ENCODE results near the gene ZNF581. TPM values are rescaled to one million over a fixed set of nuclear protein-coding genes. Genes with fewer than 3 reads are reported as not detected.

The ZNF581 gene
- total and polyA plus RNA-seq, 7 donors, result 10.2 to 18.6 (median 14.5) TPM

DNA sequence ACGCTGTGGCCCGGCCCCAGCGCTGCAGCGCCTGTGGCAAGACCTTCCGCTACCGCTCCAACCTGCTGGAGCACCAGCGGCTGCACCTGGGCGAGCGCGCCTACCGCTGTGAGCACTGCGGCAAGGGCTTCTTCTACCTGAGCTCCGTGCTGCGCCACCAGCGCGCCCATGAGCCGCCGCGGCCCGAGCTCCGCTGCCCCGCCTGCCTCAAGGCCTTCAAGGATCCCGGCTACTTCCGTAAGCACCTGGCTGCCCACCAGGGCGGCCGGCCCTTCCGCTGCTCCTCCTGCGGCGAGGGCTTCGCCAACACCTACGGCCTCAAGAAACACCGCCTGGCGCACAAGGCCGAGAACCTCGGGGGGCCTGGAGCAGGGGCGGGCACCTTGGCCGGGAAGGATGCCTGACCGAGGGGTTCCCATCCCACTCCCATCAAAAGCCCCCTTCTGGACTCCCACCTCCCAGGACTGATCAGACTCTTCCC, 27.0 kb upstream of the ZNF581 start:
- H3K9me3 ChIP-seq, result no peaks in the 10 kb centered on the region
- H3K36me3 ChIP-seq (ENCODE audit: insufficient read depth in 1 of 2, low read depth in 1 of 2), result peaks cover 7 to 41% of the 10 kb centered on the region in 2 donors
- no peak for ATAC-seq
- H3K27me3 ChIP-seq (ENCODE audit: insufficient read depth in 3 of 3, low read length in 2 of 3), result no peaks in the 10 kb centered on the region
- no peak overlapping the region for H3K4me3 ChIP-seq
- intact Hi-C loops (cut with DNase I), result no loop called here
- TF ChIP-seq, protein P1, sequence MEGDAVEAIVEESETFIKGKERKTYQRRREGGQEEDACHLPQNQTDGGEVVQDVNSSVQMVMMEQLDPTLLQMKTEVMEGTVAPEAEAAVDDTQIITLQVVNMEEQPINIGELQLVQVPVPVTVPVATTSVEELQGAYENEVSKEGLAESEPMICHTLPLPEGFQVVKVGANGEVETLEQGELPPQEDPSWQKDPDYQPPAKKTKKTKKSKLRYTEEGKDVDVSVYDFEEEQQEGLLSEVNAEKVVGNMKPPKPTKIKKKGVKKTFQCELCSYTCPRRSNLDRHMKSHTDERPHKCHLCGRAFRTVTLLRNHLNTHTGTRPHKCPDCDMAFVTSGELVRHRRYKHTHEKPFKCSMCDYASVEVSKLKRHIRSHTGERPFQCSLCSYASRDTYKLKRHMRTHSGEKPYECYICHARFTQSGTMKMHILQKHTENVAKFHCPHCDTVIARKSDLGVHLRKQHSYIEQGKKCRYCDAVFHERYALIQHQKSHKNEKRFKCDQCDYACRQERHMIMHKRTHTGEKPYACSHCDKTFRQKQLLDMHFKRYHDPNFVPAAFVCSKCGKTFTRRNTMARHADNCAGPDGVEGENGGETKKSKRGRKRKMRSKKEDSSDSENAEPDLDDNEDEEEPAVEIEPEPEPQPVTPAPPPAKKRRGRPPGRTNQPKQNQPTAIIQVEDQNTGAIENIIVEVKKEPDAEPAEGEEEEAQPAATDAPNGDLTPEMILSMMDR (IDR thresholded peaks at IDR 0.05), result no peak
- H3K4me1 ChIP-seq, result peaks cover 30% of the 10 kb centered on the region
- H3K27ac ChIP-seq, result no peak overlapping the region
- DNase-seq, result no peak
- WGBS, 3 donors, result 97 to 98% (median 97%) methylated on average over 37 to 38 of the region's 38 CpGs

GRCh38 chr19:55617426-55617825, 26.0 kb upstream of the ZNF581 start:
- DNase-seq (no peak), ATAC-seq (no peak)
- Histone ChIP-seq H3K27me3 (ENCODE audit: insufficient read depth in 3 of 3, low read length in 2 of 3) (no peaks in the 10 kb centered on the region), H3K27ac (peak overlapping the region; percentile 24), H3K9me3 (no peaks in the 10 kb centered on the region), H3K4me3 (no peak overlapping the region), H3K4me1 (peaks cover 22% of the 10 kb centered on the region), H3K36me3 (ENCODE audit: insufficient read depth in 1 of 2, low read depth in 1 of 2) (peaks cover 11 to 48% of the 10 kb centered on the region in 2 donors)
- 72 to 83% (median 82%) methylated on average over 8 of the region's 8 CpGs for WGBS, 3 donors
- intact Hi-C loops (cut with DNase I), result no loop called here
- TF ChIP-seq, protein P1 (IDR thresholded peaks at IDR 0.05), result no peak

DNA sequence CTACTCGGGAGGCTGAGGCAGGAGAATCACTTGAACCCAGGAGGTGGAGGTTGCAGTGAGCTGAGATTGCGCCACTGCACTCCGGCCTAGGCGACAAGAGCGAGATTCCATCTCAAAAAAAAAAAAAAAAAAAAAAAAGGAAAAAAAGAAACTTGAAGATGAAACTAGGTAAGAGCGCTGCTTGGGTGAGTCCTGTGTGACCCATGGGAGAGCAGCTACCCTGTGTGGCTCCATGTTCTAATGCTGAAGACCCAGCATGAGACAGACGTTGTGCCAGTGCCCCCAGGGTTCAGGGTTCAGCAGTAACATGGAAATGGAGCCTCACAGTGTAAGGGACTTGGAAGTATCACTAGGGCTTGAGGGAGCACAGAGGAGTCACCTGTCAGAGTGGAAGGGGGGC, 25.0 kb upstream of the ZNF581 start:
- WGBS, 3 donors, result 75 to 91% (median 81%) methylated on average over 7 of the region's 7 CpGs
- Histone ChIP-seq H3K27me3 (ENCODE audit: insufficient read depth in 3 of 3, low read length in 2 of 3) (no peaks in the 10 kb centered on the region), H3K9me3 (no peaks in the 10 kb centered on the region), H3K4me1 (peaks cover 30% of the 10 kb centered on the region), H3K4me3 (no peak overlapping the region), H3K27ac (peak overlapping the region; percentile 50), H3K36me3 (ENCODE audit: insufficient read depth in 1 of 2, low read depth in 1 of 2) (peaks cover 11 to 51% of the 10 kb centered on the region in 2 donors)
- no peak for ATAC-seq
- DNase-seq, result no peak
- TF ChIP-seq, protein P1 (IDR thresholded peaks at IDR 0.05), result no peak
- intact Hi-C loops (cut with DNase I), result no loop called here

GRCh38 chr19:55619286-55619685, 24.2 kb upstream of the ZNF581 start:
- peak overlapping the region; percentile 53 for H3K27ac ChIP-seq
- WGBS, 3 donors, result 68 to 84% (median 69%) methylated on average over 3 of the region's 3 CpGs
- no peak for DNase-seq
- H3K36me3 ChIP-seq (ENCODE audit: insufficient read depth in 1 of 2, low read depth in 1 of 2), result peaks cover 11 to 44% of the 10 kb centered on the region in 2 donors
- H3K27me3 ChIP-seq (ENCODE audit: insufficient read depth in 3 of 3, low read length in 2 of 3), result no peaks in the 10 kb centered on the region
- no peak for ATAC-seq
- intact Hi-C loops (cut with DNase I), result no loop called here
- H3K4me3 ChIP-seq, result no peak overlapping the region
- no peaks in the 10 kb centered on the region for H3K9me3 ChIP-seq
- peaks cover 35% of the 10 kb centered on the region for H3K4me1 ChIP-seq
- TF ChIP-seq, protein P1 (IDR thresholded peaks at IDR 0.05), result no peak
